Right forelimb (tissue), 1 donor: Measurements from ENCODE around the gene EARS2.
"Not testable (repeated sequence)": the region's sequence is repeated elsewhere in the genome, so short reads cannot be mapped to it uniquely, and the experiment has no call there.

Experiments used
- DNase-seq: peaks from one replicate; pipeline ENCODE4 v3.0.0-alpha.2; 2018

EARS2 gene

DNA sequence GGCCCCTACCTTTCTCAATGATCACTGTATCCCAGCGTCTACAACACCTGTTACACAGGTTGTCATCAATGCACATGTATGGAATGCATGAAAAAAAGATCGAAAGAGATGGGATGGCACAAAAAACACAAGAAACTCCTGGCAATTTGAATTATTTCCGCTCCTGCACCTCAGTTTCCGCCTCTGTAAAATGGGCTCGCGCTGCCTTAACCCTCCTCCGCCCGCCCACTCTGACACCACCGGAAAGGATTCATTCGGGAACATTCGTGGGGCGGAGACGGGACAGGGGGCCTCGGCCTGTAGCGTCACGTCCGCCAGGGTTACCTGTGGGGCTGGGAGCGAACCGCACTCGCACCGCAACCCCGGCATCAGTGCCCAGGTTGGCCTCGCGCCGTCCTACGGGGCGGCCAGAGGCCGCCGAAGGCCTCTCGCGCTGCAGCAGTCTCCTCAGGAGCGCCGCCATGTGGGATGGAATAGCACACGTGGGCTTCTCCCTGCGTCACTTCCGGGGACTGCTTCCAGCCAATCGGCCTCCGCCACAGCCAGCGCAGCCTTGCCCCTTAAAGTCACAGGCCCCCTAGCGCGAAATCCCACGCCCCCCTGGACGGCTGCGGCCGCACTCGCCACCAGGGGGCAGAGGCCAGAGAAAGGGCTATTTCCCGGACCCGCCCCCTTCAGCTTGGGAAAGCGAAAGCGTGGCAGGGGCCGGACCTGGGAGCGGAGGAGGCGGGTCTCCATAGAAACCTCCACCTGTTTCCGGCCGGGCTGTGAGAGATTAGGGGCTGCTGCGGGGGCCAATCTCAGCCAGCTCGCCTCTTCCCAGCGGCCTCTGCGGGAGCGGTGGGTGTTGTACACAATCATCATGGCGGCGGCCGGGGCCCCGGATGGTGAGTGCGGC, at the start of gene EARS2, which contains the start of gene UBFD1:
Gene EARS2 (minus strand): TSS at position 470 of the 898 bp plus-strand sequence. CDS start 7 bp downstream, at position 463.
Gene UBFD1 (plus strand): TSS at position 847 of the 898 bp plus-strand sequence. CDS start 16 bp downstream, at position 863.
- DNase-seq: peak; percentile 100

DNA sequence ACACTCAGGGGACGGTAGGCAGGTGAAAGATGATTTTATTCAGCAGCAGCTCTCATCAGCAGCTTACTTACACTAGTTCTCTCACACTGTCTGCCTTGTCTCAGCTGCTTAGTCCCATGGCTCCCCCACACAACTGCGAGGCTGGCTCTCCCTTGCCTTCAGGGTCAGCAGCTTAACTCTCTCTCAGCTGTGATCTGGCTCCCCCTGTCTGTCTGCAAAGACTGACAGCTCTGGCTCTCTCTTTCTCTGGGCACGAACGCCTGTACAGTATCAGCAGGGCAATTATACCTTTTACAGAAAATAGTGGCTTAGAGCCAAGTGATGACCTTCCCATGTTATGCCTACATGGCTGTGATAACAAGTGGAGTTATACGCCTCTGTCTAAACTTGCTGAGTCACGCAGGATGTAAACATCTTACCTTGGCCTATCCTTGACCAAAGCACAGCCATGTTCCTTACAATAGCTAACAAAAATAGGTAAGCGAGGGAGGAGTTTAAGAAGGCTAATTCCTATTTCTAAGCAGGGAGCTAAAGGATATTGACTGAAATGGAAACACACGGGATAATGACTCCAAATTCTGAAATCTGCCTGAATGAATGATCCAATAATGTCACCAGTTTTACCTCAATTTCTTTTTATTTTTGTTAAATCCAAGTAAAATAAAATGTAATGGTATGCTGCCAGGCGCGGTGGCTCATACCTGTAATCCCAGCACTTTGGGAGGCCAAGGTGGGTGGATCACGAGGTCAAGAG, 40.0 kb upstream of the EARS2 start:
- no peak for DNase-seq

DNA sequence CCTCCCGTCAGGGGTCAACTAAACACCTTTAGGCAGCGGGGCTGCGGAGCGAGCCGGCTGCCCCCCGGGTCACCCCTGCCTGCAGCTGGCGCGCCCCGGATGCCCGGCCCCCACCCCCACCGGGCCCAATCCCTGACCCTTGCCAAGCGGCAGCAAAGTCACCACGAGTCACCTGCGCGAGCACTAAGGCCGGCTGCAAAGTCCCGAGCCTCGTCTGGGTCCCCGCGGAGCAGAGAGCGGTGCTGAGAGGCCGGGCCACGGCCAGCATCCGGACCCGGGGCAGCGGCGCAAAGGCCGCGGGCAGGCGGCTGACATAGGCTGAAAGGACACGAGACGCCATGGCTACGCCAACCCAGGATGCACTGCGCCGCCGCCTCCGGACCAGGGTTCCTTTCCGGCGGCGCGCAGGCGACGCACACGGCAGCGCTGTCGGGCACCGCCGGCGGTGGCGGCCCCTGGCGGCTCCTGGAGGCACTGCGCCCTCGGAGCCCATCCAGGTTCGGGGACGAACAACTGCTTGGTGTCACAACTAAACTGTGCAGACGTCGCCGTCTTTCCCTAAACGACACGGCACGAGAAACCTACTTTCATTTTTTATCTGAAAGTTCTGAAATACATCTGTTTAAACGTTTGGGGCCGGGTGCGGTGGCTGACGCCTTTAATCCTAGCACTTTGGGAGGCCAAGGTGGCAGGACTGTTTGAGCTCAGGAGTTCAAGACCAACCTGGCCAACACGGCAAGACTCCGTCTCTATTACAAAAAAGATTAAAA, 39.0 kb upstream of the EARS2 start, which contains the start of gene NDUFAB1:
Gene NDUFAB1 (minus strand): TSS at position 366 of the 770 bp plus-strand sequence. CDS start 26 bp downstream, at position 340.
- DNase-seq: peak; percentile 93

DNA sequence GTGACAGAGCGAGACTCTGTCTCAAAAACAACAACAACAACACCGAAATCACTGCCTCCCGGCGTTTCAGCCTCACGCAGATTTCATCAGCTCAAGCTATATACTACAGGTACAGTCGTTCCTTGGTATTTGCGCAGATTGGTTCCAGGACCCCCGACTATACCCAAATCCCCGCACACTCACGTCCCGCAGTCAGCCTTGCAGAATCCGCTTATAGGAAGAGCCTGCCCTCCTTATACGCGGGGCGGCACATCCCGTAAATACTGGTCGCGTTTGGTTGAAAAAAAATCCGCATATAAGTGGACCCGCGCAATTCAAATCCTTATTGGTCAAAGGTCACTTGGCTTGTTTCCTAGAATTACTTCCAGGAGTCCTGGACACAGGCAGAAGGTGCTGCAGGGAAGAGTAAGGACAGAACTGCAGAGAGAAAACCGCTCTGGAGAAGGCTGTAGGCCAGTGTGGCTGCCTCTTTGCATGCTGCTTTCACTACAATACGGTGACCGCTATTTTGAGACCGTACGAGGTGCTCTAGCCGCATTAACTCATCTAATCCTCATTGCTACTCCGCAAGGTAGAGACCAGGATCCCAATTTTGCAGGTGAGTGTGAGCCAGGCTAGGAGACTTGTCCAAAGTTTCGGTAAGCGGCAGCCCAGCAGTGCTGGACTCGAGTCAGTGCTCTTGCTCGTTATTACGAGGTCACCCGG, 38.2 kb upstream of the EARS2 start:
- DNase-seq: no peak

DNA sequence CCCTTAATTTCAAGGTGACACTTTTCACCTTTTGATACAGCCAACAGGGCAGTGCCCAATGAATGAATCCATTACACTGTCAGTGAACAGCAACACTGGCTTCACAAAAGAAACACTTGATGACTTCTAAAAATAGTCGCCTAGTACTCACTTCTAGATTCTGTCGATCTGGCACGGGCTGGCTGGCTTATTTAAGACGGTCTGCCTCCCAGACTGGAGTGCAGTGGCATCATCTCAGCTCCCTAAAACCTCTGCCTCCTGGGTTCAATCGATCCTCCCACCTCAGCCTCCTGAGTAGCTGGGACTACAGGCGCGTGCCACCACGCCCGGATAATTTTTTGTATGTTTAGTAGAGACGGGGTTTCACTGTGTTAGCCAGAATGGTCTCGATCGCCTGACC, 37.0 kb upstream of the EARS2 start:
- no peak for DNase-seq

DNA sequence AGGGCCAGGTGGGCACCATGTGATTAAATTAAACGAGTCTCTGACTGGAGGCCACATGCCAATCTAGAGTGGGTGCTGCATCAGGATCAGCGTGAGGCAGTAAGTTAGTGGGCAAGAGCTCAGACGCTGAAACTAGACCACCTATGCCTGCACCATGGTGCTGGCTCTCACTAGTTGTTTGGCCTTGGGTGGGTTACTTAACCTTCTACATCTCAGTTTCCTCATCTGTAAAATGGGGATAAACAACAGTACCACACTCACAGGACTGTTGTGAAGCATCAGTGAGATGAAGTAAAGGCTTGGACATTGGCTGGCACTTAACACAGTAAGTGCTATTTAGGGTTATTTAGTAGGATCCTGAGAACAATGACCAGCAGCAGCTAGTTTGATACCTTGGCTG, 33.0 kb upstream of the EARS2 start:
- no peak for DNase-seq

DNA sequence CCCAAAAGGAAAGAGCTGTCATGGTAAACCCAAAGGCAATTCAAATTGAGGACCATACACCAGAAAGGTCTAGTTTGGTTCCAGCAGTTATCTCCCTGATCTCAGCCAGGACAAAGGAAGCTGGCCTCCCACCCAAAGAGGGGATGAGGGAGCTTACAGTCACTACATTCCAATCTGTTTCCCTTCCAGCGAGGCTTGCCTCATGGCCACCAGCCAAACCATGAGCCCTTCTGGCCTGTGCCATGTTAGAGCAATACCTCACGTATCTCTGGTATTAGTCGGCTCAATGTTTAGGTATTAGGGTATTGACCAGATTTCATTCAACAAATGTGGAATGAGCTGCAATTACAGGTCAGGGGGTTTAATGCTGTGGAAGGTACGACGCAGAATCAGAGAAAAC, 30.6 kb upstream of the EARS2 start:
- no peak for DNase-seq

DNA sequence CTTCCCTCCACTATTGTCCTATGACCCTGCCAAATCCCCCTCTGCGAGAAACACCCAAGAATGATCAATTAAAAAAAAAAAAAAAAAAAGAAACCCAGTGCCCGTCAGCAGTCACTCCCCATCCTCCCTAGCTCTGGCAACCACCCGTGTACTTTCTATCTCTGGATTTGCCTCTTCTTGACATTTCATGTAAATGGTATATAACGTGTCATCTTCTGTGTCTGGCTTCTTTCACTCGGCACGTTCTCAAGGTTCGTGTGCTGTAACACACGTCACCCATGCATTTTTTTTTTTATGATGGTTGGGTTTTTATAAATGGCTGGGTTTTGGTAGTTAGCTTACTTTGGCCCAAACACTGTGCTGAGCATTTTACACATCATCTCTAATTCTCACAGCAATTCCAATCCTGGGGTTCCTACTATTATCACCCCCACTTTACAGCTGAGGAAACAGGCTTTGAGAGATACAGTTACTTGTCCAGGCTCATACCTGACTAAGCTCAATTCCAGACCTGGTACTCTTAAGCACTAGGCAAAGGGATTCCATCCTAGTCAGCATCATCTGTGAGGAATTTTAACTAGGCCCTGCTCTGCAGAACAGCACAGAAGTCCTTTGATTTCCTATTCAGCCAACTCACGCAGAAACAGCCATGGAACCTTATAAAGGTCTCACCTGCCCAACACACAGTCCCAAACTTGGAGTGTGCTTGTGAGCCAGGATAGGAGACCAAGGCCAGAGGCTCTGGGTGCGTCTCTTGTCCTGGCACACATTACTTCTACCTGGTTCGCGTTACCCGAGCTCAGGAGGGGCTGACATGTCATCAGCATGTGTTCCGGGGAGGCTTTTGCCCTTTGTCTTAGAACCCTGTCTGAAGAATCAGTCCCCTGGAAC, 27.3 kb upstream of the EARS2 start:
- no peak for DNase-seq

DNA sequence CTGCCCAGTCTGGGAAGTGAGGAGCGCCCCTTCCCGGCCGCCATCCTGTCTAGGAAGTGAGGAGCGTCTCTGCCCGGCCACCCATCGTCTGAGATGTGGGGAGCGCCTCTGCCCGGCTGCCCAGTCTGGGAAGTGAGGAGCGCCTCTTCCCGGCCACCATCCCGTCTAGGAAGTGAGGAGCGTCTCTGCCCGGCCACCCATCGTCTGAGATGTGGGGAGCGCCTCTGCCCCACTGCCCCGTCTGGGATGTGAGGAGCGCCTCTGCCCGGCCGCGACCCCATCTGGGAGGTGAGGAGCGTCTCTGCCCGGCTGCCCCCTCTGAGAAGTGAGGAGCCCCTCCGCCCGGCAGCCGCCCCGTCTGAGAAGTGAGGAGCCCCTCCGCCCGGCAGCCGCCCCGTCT, 26.1 kb upstream of the EARS2 start:
- not testable (repeated sequence) for DNase-seq

DNA sequence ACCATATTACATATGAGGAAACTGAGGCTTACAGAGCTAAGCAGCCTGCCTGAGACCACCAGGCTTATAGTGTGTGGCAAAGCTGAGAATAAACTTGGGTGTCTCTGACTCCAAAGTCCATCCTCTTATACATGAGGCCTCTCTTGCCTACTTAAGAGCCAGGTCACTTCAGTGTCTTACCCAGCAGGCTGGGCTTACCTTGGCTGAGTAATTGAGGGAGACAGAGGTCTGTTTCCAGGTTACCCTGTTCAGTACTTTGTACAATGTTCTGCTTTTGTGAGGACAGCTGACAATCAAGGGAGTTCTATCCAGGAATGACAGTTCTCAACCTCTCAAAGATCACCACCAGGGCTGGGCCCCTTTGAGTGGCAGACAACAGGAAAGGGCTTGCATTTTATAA, 24.6 kb upstream of the EARS2 start:
- DNase-seq: no peak

DNA sequence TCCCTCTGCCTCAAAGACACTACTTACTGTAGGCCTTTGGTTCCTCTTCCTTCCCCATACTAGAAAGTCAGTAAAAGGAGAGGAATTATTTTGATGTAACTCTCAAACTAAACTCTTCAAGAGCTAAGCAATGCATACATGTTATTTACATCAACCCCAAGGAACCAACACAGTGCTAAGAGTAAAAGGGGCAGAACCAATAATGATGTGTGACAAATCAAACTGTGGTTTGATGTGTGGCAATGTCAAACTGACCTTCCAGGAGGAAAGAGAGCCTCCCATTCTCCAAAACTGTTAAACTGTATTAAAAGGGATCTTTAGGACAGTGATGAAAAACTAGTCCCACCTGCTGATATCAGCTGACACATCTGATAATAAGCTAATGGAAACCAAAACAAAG, 23.2 kb upstream of the EARS2 start:
- DNase-seq: no peak

DNA sequence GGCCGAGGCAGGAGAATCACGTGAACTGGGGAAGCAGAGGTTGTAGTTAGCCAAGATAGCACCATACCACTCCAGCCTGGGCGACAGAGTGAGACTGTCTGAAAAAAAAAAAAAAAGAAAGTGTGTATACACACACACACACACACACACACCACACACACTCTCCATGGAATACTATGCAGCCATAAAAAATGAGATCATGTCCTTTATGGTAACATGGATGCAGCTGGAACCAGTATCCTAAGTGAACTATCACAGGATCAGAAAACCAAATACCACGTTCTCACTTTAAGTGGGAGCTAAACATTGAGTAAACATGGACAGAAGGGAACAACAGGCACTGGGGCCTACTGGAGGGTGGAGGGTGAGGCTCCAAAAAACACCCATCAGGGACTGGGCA, 22.2 kb upstream of the EARS2 start:
- no peak for DNase-seq

DNA sequence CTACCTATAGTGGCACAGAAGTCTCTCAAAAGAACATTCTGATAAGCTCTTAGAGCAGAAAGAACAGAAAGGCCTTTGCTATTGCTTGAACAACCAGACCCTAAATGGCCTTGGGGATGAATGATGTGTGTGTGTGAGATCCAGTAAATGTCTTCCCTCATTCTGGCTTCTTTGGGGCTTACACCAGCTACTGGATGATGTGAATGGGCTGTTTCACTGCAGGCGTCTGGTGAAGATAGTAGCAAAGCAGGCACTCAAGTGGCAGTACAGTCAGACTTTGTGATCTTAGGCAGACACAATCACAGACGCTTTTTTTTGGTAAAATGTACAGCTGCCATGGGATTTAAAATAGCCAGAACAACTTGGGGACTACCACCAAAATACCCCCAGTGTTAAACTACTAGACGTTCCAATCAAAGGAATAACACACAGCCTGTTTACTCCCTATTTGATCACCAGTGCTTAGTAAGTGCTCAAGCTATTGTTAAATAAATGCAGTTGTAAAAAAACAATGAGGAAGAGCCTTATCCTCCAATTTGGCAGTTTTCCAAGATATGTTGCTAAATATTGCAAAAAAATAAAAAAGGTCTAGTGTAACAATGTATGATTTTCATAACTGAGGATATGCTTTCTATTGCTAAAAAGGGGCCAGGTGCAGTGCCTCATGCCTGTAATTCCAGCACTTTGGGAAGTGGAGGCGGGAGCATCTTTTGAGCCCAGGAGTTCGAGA, 21.1 kb upstream of the EARS2 start:
- DNase-seq: no peak

DNA sequence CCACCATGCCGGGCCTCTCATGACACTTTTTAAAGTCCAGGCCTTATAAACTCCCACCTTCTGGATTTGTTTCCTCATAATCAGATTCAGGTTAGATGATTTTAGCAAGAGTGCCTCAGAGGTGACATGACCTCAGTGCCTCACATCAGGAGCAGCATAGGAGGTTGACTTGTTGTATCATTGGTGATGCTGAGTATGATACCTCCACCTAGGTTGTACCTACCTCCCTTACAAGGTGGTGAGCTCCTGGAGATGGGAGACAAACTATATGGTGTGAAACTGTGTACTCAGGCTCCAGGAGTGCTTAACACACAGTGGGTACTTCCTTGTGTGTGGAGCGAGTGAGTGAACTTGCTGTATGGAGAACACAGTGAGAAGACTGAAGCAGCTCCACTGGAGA, 20.3 kb upstream of the EARS2 start:
- no peak for DNase-seq

DNA sequence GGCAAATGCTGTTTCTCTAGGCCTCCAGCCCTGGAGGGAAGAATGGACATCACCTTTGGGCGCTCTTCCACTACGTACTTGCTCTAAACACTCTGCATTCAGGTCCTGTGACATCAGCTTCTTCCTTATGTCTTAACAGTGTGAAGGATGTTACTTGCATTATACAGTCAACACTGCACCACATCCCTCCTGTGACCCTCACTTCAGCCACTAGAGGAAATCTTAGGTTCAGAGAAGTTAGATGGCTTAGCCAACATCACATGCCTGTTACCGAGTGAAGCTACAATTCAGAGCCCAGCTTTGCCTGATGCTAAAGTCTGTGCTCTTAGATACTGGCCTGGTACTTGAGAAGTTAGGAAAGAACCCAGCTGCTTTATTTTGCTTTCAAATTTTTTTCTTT, 18.7 kb upstream of the EARS2 start:
- no peak for DNase-seq

DNA sequence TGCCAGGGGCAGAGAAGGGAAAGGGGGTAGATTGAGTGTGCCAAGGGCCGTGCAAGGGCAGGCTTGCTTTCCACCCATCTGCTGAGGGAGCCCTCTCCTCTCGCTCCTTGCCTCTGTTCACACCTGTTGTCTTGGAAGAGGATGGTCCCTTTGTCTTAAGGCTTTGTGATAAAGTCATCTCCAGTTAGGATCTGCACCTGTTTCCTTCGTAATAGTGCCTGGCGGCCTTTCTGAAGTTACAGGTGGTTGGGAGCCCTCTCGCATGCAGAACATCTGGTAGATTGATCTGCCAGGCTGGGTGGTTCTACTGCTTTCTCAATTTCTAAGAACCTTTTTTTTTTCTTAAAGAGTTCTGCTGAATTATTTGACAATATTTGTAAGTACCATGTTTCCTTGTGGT, 16.7 kb upstream of the EARS2 start:
- DNase-seq: no peak

DNA sequence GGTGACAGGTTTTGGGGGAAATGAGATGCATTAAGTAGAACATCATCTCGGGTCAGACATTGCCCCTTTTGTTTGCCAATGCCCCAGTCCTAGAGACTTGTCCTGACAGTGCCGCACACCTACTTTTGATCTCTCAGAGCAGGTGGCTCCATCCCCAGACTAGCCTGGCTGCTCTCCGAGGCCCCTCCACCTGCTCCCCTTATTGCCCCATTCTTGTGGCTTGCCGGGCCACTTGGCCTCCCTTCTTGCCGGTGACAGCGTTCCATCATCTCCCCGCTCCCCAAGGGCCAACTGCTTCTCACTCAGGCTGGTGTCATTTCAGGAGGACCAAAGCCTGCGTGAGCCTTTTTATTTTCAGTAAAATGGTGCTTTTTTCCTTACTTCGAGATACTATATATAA, 15.2 kb upstream of the EARS2 start:
- no peak for DNase-seq

DNA sequence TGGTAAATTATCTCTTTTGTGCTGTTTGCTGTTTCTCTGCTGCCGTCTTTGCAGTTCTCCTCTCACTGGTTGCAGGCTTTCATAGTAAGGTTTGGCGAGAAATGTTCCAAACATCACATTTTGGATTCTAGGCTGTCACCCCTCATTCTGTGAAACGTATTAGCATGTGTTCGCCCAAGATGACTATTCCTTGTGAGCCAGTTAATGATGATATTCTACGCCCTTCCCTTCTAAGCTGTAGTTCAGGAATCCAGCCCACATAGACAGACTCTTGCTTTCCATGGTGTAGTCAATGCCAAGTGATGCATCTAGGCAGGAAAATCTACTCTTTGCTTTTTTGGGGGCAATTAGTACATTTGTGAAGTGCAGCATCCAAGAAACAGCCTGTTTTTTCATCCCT, 14.7 kb upstream of the EARS2 start:
- DNase-seq: no peak

DNA sequence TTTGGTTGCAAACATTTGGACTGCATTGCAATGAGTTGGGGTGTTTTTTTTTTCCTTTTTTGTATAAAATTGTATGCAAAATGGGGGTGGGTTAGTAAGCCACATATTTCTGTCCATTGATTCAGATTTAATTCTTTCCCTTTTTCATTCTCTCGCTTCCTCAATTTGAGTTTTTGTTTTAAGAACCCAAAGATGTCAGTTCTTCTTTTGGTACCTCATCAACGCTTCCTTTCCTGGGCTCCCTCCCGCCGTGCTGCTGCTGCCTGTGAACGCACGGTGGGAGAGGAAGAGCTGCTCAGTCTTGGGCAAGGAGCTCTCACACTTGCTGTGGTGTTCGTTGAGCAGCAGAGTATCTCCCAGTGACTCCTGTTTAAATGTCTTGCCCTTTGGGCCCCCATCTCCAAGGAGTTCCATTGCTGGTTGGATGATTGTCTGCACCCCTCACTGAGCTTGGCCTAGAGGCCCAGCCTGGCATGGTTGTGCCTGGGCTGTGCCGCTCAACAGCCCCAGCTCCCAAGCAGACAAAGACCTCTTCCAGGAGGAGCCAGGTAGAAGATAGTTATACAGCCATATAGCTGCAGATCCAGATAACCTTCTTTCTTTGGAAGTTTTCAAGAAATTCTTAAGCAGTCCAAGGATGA, 14.0 kb upstream of the EARS2 start:
- no peak for DNase-seq

DNA sequence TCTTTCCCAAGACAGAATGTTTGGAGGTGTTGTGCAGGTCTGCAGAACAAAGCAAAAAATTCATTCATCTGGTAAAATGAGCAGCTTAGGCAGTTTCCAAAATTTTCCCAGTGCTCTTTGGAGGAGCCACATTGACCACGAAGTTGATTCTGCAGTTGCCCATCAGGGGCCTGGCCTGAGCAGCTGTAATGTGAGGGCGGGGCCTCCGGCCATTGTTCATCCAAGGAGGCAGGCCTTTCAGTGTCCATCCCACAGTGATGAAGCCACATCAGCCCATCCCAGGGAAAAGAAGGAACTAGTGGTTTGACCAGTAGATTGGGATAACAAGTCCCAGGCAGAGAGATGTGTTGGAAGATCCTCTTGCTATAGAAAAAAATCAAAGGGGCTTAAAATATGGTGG, 10.5 kb upstream of the EARS2 start:
- no peak for DNase-seq
